Measurements from ENCODE around the gene B3GNT5. TPM values are rescaled to one million over a fixed set of nuclear protein-coding genes. Genes with fewer than 3 reads are reported as not detected.

B3GNT5 gene
- total RNA-seq, 4 donors from 2014 or later = 7.9 to 42.0 (median 19.7) TPM

DNA sequence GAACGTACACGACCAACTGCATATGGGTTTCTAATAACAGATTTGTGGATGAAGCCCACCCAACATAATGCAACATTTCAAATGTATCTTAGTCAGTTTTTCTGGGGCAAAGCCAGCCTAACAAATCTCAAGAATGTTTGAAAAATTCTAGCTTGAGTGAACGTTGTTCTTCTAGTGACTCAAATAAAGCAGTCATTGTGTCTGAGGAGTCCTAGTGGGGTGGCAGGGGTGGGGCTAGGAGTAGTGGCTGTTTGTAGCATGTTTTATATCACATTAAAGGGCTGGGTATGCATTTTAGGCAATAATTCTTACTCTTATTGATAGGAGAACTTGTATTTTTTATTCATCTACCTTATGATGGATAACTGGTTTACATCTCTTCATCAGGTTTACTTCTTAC, 6.0 kb downstream of the B3GNT5 start:
- TF ChIP-seq, protein P1, sequence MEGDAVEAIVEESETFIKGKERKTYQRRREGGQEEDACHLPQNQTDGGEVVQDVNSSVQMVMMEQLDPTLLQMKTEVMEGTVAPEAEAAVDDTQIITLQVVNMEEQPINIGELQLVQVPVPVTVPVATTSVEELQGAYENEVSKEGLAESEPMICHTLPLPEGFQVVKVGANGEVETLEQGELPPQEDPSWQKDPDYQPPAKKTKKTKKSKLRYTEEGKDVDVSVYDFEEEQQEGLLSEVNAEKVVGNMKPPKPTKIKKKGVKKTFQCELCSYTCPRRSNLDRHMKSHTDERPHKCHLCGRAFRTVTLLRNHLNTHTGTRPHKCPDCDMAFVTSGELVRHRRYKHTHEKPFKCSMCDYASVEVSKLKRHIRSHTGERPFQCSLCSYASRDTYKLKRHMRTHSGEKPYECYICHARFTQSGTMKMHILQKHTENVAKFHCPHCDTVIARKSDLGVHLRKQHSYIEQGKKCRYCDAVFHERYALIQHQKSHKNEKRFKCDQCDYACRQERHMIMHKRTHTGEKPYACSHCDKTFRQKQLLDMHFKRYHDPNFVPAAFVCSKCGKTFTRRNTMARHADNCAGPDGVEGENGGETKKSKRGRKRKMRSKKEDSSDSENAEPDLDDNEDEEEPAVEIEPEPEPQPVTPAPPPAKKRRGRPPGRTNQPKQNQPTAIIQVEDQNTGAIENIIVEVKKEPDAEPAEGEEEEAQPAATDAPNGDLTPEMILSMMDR (IDR thresholded peaks at IDR 0.05) = no peak

DNA sequence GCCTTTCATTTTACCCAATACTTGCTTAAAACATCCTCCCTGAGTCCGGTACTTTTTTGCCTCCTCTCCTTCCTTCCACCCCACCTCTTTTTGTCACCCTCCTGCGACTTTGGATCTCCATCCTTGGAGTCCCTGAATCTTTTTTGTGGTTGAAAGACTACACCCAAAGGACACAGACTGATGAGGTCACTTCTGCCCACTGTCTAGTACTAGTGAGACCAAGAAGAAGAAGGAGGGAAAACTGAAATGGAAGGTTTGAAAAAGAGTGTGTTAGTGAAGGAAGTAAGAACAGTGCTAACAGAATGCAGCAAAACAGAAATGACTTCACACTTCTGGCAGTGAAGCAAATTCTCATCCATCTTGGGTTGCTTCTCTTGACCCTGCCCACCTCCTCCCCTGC, 6.6 kb downstream of the B3GNT5 start:
- TF ChIP-seq, protein P1 (IDR thresholded peaks at IDR 0.05) = no peak
- DNase-seq (ENCODE audit: low spot score) (no peak), ATAC-seq (ENCODE audit: low FRiP score) (no peak)

More for the DNA sequence above, 6.0 kb downstream of the B3GNT5 start:
- ATAC-seq (ENCODE audit: low FRiP score) (no peak), DNase-seq (ENCODE audit: low spot score) (no peak)

DNA sequence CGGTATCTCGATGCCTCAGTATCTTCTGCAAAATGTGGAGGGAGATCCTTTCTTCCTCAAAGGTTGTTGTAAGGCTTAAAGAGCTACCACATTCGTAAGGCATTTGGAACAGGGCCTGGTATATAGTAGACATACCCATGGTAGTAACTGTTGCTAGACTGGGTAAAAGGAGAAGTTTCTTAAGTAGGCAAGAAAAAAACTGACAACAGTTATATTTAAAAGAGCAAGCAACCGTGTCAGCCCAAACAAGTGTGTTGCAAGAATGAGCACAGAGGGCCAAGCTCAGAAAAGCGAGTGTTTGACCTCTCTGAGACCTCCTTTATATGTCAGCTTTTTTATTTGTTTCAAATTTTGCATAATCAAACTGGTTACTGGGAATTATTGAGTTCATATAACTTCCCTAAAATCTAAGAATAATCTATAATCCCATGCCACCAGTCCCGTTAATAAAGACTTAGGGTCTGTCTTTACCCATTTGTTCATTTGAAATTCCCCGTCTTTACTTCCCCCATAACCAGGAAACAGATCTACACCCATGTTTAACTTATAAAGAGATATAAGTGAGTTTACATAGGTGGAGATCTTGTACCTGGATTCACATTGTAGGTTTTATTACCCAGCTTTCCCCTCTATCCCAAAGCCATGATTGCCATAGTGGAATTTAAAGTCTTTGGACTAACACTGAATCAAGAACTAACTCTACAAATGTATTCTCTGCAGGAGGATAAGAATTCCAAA, 7.3 kb downstream of the B3GNT5 start:
- DNase-seq (ENCODE audit: low spot score) (no peak), ATAC-seq (ENCODE audit: low FRiP score) (peak; percentile 80)
- TF ChIP-seq, protein P1 (IDR thresholded peaks at IDR 0.05) = no peak

DNA sequence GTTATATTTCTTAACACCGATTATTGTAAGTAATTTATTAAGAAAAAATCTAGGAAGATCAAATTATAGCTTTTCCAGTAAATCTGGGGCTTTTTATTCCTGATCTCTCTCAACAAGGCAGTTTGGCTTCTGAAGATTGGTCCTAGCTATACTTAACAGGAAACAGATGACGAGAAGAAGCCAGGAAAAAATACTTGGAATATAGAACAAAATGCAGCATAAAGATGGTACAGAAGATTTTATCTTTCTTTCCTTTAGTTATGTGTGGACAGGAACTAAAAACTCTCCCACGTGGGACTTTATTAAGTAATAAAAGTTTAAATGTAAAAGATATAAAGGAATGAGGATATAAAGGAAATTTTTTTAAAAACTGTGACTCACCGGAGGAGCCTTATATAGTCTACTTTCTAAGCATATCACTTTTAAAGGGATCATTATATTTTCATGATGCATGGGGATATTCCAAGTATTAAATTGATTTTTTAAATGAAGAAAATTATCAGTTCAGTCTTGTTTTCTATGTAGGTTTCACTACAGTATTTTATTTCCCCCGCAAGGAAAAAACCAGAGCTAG, 8.2 kb downstream of the B3GNT5 start:
- DNase-seq (ENCODE audit: low spot score) (no peak), ATAC-seq (ENCODE audit: low FRiP score) (no peak)
- TF ChIP-seq, protein P1 (IDR thresholded peaks at IDR 0.05) = no peak

DNA sequence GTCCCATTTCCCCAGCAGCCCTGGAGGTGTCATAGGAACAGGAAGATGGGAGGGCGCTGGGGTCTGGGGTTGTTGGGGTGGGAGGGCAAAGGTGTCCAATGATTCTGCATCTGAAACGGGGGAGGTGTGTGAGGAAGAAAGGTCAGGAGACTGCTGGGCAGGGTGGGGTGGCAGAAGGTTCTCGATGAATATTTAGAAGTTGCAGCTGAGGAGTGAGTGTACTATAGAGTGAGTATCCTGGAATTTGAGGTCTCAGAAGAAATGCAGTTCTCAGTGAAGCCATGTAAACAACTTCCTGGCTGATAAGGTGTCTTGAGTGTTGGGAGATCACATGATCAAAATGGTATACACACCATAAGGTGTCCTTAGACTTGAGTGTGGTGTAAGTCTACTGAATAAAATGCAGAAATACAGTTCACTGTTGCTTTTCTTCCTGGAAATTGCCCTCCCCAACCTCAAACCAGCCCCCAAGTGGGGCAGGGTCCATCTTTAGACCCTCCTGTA, 9.9 kb downstream of the B3GNT5 start:
- ATAC-seq (ENCODE audit: low FRiP score) (no peak), DNase-seq (ENCODE audit: low spot score) (no peak)
- TF ChIP-seq, protein P1 (IDR thresholded peaks at IDR 0.05) = no peak

DNA sequence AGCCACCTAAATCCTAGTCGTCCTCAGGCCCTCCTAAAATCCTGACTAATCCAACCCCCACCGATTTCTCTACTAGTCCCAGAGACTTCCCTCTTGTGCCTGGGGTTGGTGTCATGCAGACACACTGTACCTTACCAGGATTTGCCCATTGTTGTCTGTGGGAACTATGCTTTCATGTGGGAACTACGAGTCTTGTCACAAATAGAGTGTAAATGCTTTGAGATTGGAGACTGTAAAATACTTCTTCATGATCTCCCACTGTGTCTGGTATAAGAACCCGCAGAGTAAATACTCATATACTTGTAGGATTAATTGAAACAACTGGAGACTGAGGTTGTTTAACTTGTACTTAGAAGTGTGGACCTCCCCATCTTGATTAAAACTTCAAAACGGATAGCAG, 11.2 kb downstream of the B3GNT5 start:
- ATAC-seq (ENCODE audit: low FRiP score) (no peak), DNase-seq (ENCODE audit: low spot score) (no peak)
- TF ChIP-seq, protein P1 (IDR thresholded peaks at IDR 0.05) = no peak

Data from omental fat pad (tissue), 4 donors.